HG02970 (cell line): ENCODE data around the gene MTUS2.

Source experiments
- ATAC-seq: cut with Tn5 transposase; IDR thresholded peaks from one replicate; pipeline ENCODE4 v1.9.1; 2021; ENCODE audit warnings: mild to moderate bottlenecking, moderate library complexity, moderate number of reproducible peaks; ENCODE audit not compliant: unreplicated experiment, low FRiP score

The MTUS2 gene

GRCh38 chr13:29511980-29512379, 691.8 kb downstream of the MTUS2 start:
- ATAC-seq, result no peak

GRCh38 chr13:29513002-29513980, 693.2 kb downstream of the MTUS2 start:
- no peak for ATAC-seq

DNA sequence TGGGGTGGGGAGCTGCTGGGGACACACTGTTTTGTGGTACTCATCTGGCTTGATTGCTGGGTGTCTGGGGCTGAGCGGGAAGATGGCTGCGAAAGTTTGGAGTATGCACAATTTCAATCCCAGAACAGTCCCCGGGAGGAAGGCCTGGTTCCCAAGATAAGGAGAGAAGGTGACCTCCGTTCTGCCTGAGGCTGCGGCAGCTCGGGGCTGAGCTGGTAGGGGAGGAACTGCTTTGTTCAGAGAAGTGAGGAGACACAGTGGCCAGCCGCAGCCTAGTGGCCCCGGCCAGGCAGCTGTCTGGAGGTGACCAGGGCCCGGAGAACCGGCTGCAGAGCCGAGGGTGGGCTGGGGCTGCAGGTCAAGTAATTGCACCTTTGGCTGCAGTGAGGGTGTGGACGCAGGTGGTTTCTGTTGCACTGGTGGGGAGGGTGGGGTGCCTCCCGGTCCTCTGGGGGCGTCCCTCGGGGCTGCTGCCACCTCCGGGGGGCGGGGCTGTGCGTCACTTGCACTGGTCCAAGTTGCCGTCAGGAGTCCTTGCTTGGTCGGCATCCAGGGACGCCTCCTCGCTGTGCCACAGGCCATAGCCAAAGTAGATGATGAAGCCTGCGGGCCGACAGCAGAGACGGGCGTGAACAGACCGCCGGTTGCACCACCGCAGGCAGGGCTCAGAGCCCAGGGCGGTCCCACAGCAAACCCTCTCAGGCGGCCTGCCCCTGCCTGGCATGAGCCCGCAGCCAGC, 694.0 kb downstream of the MTUS2 start:
- no peak for ATAC-seq

GRCh38 chr13:29514720-29515310, 694.7 kb downstream of the MTUS2 start:
- no peak for ATAC-seq

- ATAC-seq, result no peak
These were observed 695.2 kb downstream of the MTUS2 start for GRCh38 chr13:29515372-29515771.

DNA sequence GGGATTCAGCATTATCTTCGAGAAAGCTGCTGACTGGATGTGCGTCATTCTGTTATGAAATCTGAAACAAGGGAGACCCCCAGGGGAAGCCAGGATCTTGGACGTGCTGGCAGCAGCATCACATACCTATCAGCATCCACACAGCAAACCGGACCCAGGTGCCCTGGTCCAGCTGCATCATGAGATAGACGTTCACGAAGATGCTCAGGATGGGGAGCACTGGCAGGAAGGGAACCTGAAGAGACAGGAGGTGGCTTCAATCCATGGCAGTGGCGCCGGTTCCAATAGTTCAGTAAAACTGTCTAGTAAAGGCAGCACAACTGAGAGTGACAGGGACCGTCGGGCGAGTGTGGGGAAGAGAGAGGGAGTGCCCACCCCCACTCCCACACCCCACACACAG, 695.9 kb downstream of the MTUS2 start:
- ATAC-seq, result no peak

- ATAC-seq, result no peak
These were observed 696.7 kb downstream of the MTUS2 start for GRCh38 chr13:29516880-29517279.

- no peak for ATAC-seq
These were observed 699.8 kb downstream of the MTUS2 start for GRCh38 chr13:29519921-29520320.

DNA sequence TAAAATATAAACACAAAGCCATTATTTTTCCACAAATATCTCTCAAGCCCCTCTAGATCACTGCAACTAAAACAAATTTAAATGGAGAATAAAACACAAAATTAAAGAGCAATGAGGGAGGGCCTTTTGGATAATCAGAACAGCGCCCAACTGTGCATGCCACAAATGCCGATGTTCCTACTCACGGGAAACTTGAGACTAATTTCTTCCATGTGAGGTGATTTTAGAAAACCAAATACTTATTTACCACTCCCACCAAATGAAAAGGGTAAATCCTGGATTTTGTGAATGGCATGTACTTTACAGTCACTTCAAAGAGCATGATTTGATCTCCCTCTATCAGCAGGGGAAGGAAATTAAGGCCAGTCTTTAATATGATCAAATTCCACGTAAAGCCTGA, 700.5 kb downstream of the MTUS2 start:
- ATAC-seq, result no peak

- ATAC-seq, result no peak
These were observed 701.2 kb downstream of the MTUS2 start for GRCh38 chr13:29521336-29521735.

GRCh38 chr13:29522044-29522685, 702.0 kb downstream of the MTUS2 start:
- no peak for ATAC-seq

GRCh38 chr13:29523199-29523961, 703.2 kb downstream of the MTUS2 start:
- ATAC-seq, result no peak

DNA sequence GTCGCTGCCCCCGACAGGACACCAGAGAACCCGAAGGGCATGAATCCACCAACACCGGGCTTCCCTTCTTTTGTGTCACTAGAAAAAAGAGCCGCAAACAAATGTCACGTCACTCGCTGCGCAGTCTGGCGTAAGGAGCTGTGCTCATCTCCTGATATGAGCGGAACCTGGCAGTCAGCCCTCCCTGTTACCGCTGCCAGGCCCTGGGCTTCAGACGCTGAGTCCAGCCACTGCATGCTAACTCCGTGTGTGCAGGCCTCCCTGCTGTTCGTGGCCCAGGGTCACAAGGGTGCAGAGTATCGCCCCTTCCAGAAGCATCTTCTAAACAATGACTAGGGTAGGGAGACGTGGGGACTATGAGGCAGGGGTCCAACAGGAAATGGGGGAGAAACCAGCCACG, 704.0 kb downstream of the MTUS2 start:
- no peak for ATAC-seq

- ATAC-seq, result no peak
These were observed 704.5 kb downstream of the MTUS2 start for GRCh38 chr13:29524641-29525040.

- ATAC-seq, result no peak
These were observed 705.6 kb downstream of the MTUS2 start for GRCh38 chr13:29525757-29526156.

- no peak for ATAC-seq
These were observed 706.6 kb downstream of the MTUS2 start for GRCh38 chr13:29526741-29527140.

DNA sequence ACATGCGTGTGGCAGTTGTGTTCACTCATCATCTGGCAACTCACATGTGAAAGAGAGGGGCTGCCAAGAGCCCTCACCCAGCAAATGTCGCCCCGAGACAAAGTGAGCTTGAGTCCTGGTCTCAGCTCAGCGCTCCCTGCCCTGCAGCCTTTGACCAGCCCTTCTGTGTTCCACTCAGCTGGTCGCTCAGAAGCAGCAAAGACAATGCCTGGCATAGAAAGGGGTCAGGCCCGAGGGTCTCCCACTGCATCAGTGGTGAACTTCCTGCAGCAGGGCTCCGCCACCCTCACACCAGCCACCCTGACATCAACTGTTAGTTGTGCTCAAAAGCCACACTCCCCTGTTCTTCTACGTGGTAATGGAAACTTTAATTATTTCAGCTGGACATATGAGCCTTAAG, 707.4 kb downstream of the MTUS2 start:
- no peak for ATAC-seq

GRCh38 chr13:29527916-29528315, 707.8 kb downstream of the MTUS2 start:
- no peak for ATAC-seq

DNA sequence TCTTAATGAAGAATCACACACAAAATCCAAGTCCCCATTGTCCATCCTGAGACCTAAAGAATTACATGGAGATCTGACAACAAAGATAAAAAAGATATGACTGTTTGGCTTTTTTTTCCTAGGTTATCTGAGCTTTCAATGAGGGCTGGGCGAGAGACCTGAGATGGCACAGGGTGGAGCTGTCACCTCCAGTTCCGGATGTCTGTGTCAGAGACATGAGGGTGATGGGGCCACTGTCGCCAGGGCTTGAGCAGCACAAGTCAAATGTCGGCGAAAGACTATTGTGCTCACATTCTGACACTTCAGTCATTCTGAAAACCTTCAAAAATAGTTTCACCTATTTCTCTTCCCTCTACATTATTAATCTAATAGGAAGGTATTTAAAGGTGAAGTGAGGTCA, 709.6 kb downstream of the MTUS2 start:
- ATAC-seq, result no peak

- ATAC-seq, result no peak
These were observed 710.8 kb downstream of the MTUS2 start for GRCh38 chr13:29530901-29531300.
